ENCODE data around the gene AMDHD2. TPM values are rescaled to one million over a fixed set of nuclear protein-coding genes. Genes with fewer than 3 reads are reported as not detected.

The AMDHD2 gene
- total and polyA plus RNA-seq, 2 of the 8 experiments (the other 6 are each of a cell fraction or from before 2014, with no cell fraction given): 43.0 to 54.6 TPM

GRCh38 chr16:2497116-2497630 is 23.0 kb upstream of the AMDHD2 start (continued):
- TF ChIP-seq CEBPB (IDR thresholded peaks at IDR 0.05; ENCODE audit: low read depth, low read length) (no peak), SRF (IDR thresholded peaks at IDR 0.05; ENCODE audit: low read depth, low read length) (no peak)

Data from H1 (cell line).